HEK293 (cell line): ENCODE measurements around the gene CCDC85C.

ENCODE experiments used
- CTCF ChIA-PET: fragments of 350-600 bp; formaldehyde crosslinking; extraction: SDS; loops from one replicate; lab custom pipeline; 2021; ENCODE audit warnings: antibody characterized with exemption; lab: Yijun Ruan, JAX
- POLR2A ChIA-PET: fragments of 300-600 bp; formaldehyde crosslinking; extraction: SDS; loops from one replicate; lab custom pipeline; 2020; ENCODE audit warnings: antibody characterized with exemption, inconsistent platforms; lab: Yijun Ruan, JAX
- H3K27ac ChIP-seq: fragments of 200-500 bp; sonication (Bioruptor generic); 2 replicates; pipeline ENCODE4 v1.5.1; 2014; ENCODE audit warnings: low read depth, low read length, control low read depth, inconsistent platforms; ENCODE audit errors: extremely low read depth
- H3K36me3 ChIP-seq, 2 experiments: fragments of 200-500 bp in 1 of 2; sonication (Bioruptor generic) in 1 of 2; 1 replicate in 1 of 2; 2 replicates in 1 of 2; pipeline ENCODE4 v1.5.1; 2014 to 2017; ENCODE audit warnings: inconsistent platforms in 2 of 2, low read length in 2 of 2; ENCODE audit not compliant: control insufficient read depth in 2 of 2, insufficient read depth in 1 of 2
- H3K4me1 ChIP-seq: fragments of 200-500 bp; sonication (Bioruptor generic); 2 replicates; pipeline ENCODE4 v1.5.1; 2014; ENCODE audit warnings: mild to moderate bottlenecking, low read length, inconsistent platforms; ENCODE audit not compliant: control insufficient read depth, insufficient read depth
- H3K4me3 ChIP-seq: 2 replicates; pipeline ENCODE4 v1.5.1; 2011; ENCODE audit warnings: low read depth, mild to moderate bottlenecking, control low read depth, low read length, moderate library complexity
- H3K9me3 ChIP-seq: fragments of 200-500 bp; sonication (Bioruptor generic); 2 replicates; pipeline ENCODE4 v1.5.1; 2014; ENCODE audit warnings: low read depth, low read length, inconsistent platforms; ENCODE audit not compliant: control insufficient read depth, insufficient read depth
- AEBP2 ChIP-seq: fragments of 450-650 bp; formaldehyde crosslinking; IDR thresholded peaks from 2 replicates; pipeline ENCODE4 v1.5.1; 2016; ENCODE audit warnings: missing biosample characterization, missing genetic modification characterization, borderline replicate concordance
- GLI4 ChIP-seq: fragments of 450-650 bp; formaldehyde crosslinking; IDR thresholded peaks from 2 replicates; pipeline ENCODE4 v1.5.1; 2016; ENCODE audit warnings: missing biosample characterization, missing genetic modification characterization
- KLF10 ChIP-seq: fragments of 450-650 bp; IDR thresholded peaks from 2 replicates; pipeline ENCODE4 v1.5.1; 2018; ENCODE audit warnings: missing biosample characterization, mild to moderate bottlenecking, missing genetic modification characterization
- KLF16 ChIP-seq: fragments of 450-650 bp; formaldehyde crosslinking; IDR thresholded peaks from 2 replicates; pipeline ENCODE4 v1.5.1; 2017; ENCODE audit warnings: missing biosample characterization, missing genetic modification characterization
- PRDM4 ChIP-seq: fragments of 450-650 bp; formaldehyde crosslinking; IDR thresholded peaks from 2 replicates; pipeline ENCODE4 v1.5.1; 2017; ENCODE audit warnings: missing biosample characterization, missing genetic modification characterization
- RBAK ChIP-seq: fragments of 450-650 bp; formaldehyde crosslinking; IDR thresholded peaks from 2 replicates; pipeline ENCODE4 v1.5.1; 2016; ENCODE audit warnings: missing biosample characterization, missing genetic modification characterization
- WT1 ChIP-seq: fragments of 450-650 bp; formaldehyde crosslinking; IDR thresholded peaks from 2 replicates; pipeline ENCODE4 v1.5.1; 2016; ENCODE audit warnings: missing biosample characterization, missing genetic modification characterization
- YY2 ChIP-seq: fragments of 450-650 bp; formaldehyde crosslinking; IDR thresholded peaks from 2 replicates; pipeline ENCODE4 v1.5.1; 2016; ENCODE audit warnings: missing biosample characterization, missing genetic modification characterization
- ZBTB1 ChIP-seq: fragments of 450-650 bp; formaldehyde crosslinking; IDR thresholded peaks from 2 replicates; pipeline ENCODE4 v1.5.1; 2016; ENCODE audit warnings: missing biosample characterization, missing genetic modification characterization
- ZBTB49 ChIP-seq: fragments of 450-650 bp; formaldehyde crosslinking; IDR thresholded peaks from 2 replicates; pipeline ENCODE4 v1.5.1; 2016; ENCODE audit warnings: missing biosample characterization, missing genetic modification characterization, low read depth
- ZBTB8A ChIP-seq: fragments of 450-650 bp; formaldehyde crosslinking; IDR thresholded peaks from 2 replicates; pipeline ENCODE4 v1.5.1; 2016; ENCODE audit warnings: missing biosample characterization, missing genetic modification characterization
- ZNF132 ChIP-seq: fragments of 450-650 bp; formaldehyde crosslinking; IDR thresholded peaks from 2 replicates; pipeline ENCODE4 v1.5.1; 2017; ENCODE audit warnings: missing biosample characterization, missing genetic modification characterization, borderline replicate concordance
- ZNF146 ChIP-seq: fragments of 450-650 bp; formaldehyde crosslinking; IDR thresholded peaks from 2 replicates; pipeline ENCODE4 v1.5.1; 2016; ENCODE audit warnings: missing biosample characterization, missing genetic modification characterization
- ZNF24 ChIP-seq: fragments of 450-650 bp; formaldehyde crosslinking; IDR thresholded peaks from 2 replicates; pipeline ENCODE4 v1.5.1; 2016; ENCODE audit warnings: missing biosample characterization, missing genetic modification characterization
- ZNF26 ChIP-seq: fragments of 450-650 bp; formaldehyde crosslinking; IDR thresholded peaks from 2 replicates; pipeline ENCODE4 v1.5.1; 2016; ENCODE audit warnings: missing biosample characterization, missing genetic modification characterization
- ZNF292 ChIP-seq: fragments of 450-650 bp; formaldehyde crosslinking; IDR thresholded peaks from 2 replicates; pipeline ENCODE4 v1.5.1; 2016; ENCODE audit warnings: low read depth, missing biosample characterization, missing genetic modification characterization, borderline replicate concordance
- ZNF302 ChIP-seq: fragments of 450-650 bp; formaldehyde crosslinking; IDR thresholded peaks from 2 replicates; pipeline ENCODE4 v1.5.1; 2016; ENCODE audit warnings: missing biosample characterization, missing genetic modification characterization, low read depth
- ZNF311 ChIP-seq: fragments of 450-650 bp; formaldehyde crosslinking; IDR thresholded peaks from 2 replicates; pipeline ENCODE4 v1.5.1; 2017; ENCODE audit warnings: missing biosample characterization, missing genetic modification characterization, borderline replicate concordance
- ZNF335 ChIP-seq: fragments of 450-650 bp; formaldehyde crosslinking; conservative IDR thresholded peaks from 2 replicates; pipeline ENCODE4 v1.5.1; 2016; ENCODE audit warnings: missing biosample characterization, missing genetic modification characterization
- ZNF391 ChIP-seq: fragments of 450-650 bp; formaldehyde crosslinking; IDR thresholded peaks from 2 replicates; pipeline ENCODE4 v1.5.1; 2016; ENCODE audit warnings: low read depth, missing biosample characterization, missing genetic modification characterization, borderline replicate concordance
- ZNF423 ChIP-seq: fragments of 450-650 bp; formaldehyde crosslinking; IDR thresholded peaks from 2 replicates; pipeline ENCODE4 v1.5.1; 2016; ENCODE audit warnings: missing biosample characterization, missing genetic modification characterization
- ZNF473 ChIP-seq: fragments of 450-650 bp; formaldehyde crosslinking; IDR thresholded peaks from 2 replicates; pipeline ENCODE4 v1.5.1; 2017; ENCODE audit warnings: missing biosample characterization, missing genetic modification characterization
- ZNF580 ChIP-seq: fragments of 450-650 bp; formaldehyde crosslinking; IDR thresholded peaks from 2 replicates; pipeline ENCODE4 v1.5.1; 2016; ENCODE audit warnings: missing biosample characterization, missing genetic modification characterization
- ZNF600 ChIP-seq: fragments of 450-650 bp; formaldehyde crosslinking; IDR thresholded peaks from 2 replicates; pipeline ENCODE4 v1.5.1; 2016; ENCODE audit warnings: missing biosample characterization, missing genetic modification characterization
- ZNF610 ChIP-seq: fragments of 450-650 bp; formaldehyde crosslinking; IDR thresholded peaks from 2 replicates; pipeline ENCODE4 v1.5.1; 2016; ENCODE audit warnings: missing biosample characterization, missing genetic modification characterization, borderline replicate concordance
- ZNF624 ChIP-seq: fragments of 450-650 bp; formaldehyde crosslinking; IDR thresholded peaks from 2 replicates; pipeline ENCODE4 v1.5.1; 2017; ENCODE audit warnings: missing biosample characterization, missing genetic modification characterization

CCDC85C gene

GRCh38 chr14:99524804-99525698 is 79.0 kb downstream of the CCDC85C start (continued):
- TF ChIP-seq ZNF423 (tag by site-specific recombination) (peak; percentile 65; the same call in 1 of the 2 replicates), ZNF600 (tag by site-specific recombination) (peak; percentile 90)

GRCh38 chr14:99524091-99524661 is 79.8 kb downstream of the CCDC85C start:
- no peaks in the 10 kb centered on the region for H3K9me3 ChIP-seq
- H3K4me1 ChIP-seq: peaks cover 25% of the 10 kb centered on the region
- peaks cover 0 to 5% of the 10 kb centered on the region in 2 experiments; a peak in 1 of 3 replicates for H3K36me3 ChIP-seq
- POLR2A ChIA-PET: interaction anchor here (1.0 to 1.3 kb wide), 2 partner anchors 10 to 81 kb away, joined by 3 to 4 read pairs; no protein-coding TSS in a partner anchor
- no peak overlapping the region for H3K4me3 ChIP-seq
- CTCF ChIA-PET: interaction anchor here (0.7 to 1.8 kb wide), 11 partner anchors 29 to 316 kb away, joined by 3 to 8 read pairs (median 3); no protein-coding TSS in a partner anchor
- no peak overlapping the region for H3K27ac ChIP-seq
- TF ChIP-seq KLF10 (no peak), RBAK (tag by site-specific recombination) (no peak), ZBTB1 (tag by site-specific recombination) (no peak), ZNF391 (peak; percentile 13; the same call in 1 of the 2 replicates), ZNF423 (tag by site-specific recombination) (no peak), WT1 (tag by site-specific recombination) (peak; percentile 91), ZNF26 (no peak), YY2 (tag by site-specific recombination) (no peak), ZNF302 (tag by site-specific recombination) (no peak), ZNF146 (tag by site-specific recombination) (no peak), ZNF292 (tag by site-specific recombination) (no peak), PRDM4 (no peak), KLF16 (tag by site-specific recombination) (no peak), ZNF610 (tag by site-specific recombination) (no peak), ZNF580 (no peak), ZNF24 (tag by site-specific recombination) (no peak), ZNF132 (tag by site-specific recombination) (no peak), ZNF311 (tag by site-specific recombination) (no peak), ZNF473 (tag by site-specific recombination) (no peak), ZBTB8A (tag by site-specific recombination) (no peak), ZBTB49 (tag by site-specific recombination) (no peak), GLI4 (tag by site-specific recombination) (no peak), ZNF624 (no peak), AEBP2 (tag by site-specific recombination) (no peak), ZNF335 (tag by site-specific recombination) (no peak)
